HG02943 (cell line): Measurements from ENCODE around the gene RARA.

Experiments
- ATAC-seq: cut with Tn5 transposase; IDR thresholded peaks from one replicate; pipeline ENCODE4 v1.9.1; 2021; ENCODE audit warnings: mild to moderate bottlenecking, low read depth, moderate library complexity; ENCODE audit not compliant: unreplicated experiment

RARA gene

DNA sequence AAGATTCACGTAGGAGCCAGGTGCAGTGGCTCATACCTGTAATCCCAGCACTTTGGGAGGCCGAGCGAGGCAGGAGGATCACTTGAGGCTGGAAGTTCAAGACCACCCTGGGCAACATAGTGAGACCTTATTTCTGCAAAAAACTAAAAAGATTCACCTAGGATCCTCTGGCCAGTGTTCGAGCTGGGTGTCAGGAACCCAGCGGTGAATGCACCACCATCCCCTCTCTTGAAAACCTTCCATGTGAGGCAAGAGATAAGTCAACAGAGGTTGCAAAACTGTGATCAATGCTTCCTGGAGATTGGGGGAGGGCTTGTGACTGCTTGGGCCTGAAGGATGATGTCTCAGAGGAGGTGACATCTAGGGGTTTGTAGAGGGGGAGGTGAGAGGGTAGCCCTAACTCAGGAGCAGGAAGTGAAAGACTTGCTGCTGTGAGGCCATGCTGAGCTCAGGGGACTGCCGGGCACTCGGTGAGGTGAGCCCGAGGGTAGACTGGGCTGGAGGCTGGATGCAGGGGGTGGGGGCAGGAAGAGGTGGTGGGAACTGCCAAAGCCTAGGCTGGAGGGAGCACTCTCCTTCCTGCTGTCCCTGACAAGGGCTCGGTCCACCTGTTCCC is 43.9 kb downstream of the RARA start:
- ATAC-seq, result no peak

DNA sequence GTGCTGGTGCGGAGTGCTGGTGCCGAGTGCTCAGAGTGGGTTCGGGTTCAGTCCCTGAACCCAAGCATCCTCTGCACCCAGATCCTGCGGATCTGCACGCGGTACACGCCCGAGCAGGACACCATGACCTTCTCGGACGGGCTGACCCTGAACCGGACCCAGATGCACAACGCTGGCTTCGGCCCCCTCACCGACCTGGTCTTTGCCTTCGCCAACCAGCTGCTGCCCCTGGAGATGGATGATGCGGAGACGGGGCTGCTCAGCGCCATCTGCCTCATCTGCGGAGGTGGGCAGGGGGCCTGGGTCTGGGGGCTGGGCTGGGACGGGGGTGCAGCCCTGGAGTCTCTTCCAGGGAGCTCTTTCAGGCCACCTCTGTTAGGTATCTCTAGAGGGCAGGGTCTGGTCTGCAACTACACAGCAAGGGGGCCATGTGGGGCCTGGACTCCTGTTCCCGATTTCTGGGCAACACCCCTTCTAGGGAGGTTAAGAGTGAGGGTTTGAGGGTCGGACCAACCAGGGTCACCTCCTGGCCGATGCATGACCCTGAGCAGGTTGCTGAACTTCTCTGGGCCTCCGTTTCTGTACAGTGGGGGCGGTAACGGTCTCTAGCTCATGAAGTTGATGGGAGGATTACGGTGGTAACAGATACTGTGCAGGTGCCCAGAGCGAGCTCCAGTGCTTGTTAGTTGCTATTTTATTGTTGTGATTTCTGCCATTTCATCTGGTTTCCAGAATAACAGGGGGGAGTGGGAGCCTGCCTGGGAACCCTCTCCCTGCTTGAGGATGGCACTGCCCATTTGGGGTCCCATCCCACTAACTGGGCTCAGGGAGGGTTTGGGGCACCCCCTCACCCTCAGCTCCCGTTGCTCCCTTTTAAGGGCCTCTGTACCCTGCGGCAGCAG is 45.5 kb downstream of the RARA start:
- ATAC-seq, result no peak

DNA sequence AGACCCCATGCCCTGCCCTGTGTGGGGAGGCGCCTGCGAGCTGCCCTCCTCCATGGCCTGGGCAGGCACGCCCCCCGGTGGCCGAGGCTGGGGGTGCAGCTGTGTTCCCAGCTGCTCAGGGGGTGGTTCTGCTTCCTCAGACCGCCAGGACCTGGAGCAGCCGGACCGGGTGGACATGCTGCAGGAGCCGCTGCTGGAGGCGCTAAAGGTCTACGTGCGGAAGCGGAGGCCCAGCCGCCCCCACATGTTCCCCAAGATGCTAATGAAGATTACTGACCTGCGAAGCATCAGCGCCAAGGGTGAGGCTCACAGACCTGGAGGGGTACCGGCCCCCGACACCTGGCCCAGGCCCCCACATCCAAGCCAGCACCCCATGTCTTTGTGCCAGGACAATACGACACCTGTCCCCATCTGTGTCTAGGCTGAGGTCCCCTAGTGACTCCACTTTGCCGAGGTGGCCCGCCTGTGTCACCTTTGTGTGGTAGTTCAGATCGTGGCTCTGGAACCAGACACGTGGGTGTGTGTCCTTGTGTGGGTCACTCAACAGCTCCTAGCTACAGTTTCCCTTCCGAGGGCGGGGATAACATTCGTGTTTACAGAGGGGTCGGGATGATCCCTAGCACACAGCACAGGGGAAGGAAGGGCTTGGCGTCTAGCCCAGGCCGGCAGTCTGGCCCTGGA is 46.3 kb downstream of the RARA start:
- no peak for ATAC-seq

DNA sequence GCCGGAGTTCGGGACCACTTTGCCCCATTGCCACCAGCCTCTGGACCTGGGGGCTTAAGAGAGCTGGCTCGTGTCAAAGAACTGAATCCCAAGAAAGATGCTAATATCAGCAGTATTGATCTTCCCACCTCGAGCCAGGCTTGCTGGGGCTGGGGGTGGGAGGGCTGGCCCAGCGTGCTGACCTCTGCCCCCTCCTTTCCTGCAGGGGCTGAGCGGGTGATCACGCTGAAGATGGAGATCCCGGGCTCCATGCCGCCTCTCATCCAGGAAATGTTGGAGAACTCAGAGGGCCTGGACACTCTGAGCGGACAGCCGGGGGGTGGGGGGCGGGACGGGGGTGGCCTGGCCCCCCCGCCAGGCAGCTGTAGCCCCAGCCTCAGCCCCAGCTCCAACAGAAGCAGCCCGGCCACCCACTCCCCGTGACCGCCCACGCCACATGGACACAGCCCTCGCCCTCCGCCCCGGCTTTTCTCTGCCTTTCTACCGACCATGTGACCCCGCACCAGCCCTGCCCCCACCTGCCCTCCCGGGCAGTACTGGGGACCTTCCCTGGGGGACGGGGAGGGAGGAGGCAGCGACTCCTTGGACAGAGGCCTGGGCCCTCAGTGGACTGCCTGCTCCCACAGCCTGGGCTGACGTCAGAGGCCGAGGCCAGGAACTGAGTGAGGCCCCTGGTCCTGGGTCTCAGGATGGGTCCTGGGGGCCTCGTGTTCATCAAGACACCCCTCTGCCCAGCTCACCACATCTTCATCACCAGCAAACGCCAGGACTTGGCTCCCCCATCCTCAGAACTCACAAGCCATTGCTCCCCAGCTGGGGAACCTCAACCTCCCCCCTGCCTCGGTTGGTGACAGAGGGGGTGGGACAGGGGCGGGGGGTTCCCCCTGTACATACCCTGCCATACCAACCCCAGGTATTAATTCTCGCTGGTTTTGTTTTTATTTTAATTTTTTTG is 47.1 kb downstream of the RARA start:
- no peak for ATAC-seq

DNA sequence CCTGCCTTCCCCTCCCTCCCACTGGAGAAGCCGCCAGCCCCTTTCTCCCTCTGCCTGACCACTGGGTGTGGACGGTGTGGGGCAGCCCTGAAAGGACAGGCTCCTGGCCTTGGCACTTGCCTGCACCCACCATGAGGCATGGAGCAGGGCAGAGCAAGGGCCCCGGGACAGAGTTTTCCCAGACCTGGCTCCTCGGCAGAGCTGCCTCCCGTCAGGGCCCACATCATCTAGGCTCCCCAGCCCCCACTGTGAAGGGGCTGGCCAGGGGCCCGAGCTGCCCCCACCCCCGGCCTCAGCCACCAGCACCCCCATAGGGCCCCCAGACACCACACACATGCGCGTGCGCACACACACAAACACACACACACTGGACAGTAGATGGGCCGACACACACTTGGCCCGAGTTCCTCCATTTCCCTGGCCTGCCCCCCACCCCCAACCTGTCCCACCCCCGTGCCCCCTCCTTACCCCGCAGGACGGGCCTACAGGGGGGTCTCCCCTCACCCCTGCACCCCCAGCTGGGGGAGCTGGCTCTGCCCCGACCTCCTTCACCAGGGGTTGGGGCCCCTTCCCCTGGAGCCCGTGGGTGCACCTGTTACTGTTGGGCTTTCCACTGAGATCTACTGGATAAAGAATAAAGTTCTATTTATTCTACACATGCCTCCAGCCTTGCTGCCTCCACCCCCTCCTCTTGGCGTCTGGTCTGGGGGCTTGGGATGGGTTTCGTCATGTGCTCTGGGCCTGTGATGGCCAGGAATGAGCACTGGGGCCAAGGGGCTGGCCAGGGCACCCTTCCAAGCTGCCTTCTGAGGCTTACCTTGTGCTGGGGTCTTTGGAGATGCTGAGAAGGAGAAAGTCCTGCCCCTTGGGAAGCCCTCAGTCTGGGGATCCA is 48.3 kb downstream of the RARA start:
- no peak for ATAC-seq

DNA sequence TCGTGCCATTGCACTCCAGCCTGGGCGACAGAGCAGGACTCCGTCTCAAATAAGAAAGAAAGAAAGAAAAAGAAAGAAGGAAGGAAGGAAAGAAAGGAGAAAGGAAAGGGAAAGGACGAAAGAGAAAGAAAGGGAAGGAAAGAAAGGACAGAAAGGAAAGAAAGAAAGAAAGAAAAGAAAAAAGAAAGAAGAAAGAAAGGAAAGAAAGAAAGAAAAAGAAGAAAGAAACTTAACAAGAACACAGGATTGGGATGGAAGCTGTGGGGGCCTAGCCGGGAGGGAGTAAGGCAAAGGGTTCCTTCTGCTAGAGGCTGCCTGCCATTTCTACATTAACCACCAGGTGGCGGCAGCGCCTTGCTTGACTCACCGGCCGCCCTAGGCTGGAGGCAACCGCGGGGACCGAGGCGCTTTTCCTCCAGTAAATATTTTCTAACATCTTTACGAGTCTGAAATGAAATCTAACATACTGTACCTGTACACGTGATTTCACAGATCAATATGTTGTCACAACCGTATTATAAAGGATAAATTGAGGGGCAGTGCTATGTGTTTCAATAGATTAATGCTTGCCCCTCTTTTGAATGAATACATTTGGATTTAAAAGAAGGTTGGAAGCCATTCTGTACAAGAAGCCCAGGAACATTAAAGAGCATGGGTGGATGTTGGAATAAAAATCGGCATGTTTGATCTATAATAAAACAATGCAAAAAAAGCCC is 49.5 kb downstream of the RARA start:
- no peak for ATAC-seq

DNA sequence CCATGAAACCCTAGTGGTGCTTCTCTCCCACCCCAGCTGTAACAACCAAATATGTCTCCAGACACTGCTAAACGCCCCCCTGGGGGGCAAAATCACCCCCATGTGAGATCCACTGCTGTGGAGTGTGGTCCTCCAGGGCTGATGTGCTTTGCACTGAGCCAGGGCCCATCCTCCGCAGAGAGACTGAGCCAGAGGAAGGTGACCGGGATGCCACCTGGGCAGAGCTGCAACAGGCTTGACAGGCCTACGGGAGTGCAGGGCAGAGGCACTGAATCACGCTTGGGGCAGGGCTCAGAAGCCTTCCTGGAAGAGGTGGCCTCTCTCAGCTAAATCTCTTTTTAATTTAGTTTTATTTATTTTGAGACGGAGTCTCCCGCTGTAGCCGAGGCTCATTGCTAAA is 51.1 kb downstream of the RARA start:
- no peak for ATAC-seq

DNA sequence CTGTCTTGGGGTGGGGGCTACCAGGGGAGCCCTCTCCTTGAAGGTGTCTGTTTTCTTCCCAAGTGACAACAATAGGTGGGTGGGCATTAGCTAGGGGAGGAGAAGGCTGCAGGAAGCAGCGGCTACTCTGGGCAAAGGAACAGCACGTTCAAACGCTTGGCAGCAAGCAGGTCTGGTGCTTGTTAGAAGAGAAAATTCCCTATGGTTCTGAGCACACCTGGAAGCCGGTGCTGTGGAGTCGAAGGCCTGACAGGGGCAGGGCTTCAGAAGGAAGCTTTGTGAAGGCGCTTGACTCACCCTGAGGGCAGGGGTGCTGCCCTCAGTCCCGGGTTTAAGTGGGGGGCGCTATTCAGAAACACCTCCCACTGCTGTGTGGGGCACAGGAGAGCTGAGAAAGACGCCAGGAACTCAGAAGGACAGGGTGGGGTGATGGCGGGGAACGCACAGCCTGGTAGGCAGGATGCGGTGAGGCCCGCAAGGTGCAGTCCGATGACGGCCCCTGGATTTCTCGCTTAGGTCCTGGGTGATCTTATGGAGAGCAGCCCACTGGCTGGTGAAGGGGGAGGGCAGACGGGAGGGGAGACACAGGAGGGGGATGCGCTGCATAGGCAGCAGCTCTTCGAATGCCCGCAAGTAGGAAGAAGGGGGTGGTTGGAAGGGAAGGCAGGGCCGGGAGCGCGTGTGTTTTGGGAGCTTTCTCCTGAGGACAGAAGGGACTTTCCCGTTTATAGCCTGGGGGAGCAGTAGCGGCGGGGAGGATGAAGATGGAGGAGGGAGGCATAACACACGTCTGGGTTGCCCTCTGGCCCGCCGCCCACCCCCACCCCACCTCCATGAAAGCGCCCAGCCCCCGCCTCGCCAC is 52.3 kb downstream of the RARA start:
- no peak for ATAC-seq

DNA sequence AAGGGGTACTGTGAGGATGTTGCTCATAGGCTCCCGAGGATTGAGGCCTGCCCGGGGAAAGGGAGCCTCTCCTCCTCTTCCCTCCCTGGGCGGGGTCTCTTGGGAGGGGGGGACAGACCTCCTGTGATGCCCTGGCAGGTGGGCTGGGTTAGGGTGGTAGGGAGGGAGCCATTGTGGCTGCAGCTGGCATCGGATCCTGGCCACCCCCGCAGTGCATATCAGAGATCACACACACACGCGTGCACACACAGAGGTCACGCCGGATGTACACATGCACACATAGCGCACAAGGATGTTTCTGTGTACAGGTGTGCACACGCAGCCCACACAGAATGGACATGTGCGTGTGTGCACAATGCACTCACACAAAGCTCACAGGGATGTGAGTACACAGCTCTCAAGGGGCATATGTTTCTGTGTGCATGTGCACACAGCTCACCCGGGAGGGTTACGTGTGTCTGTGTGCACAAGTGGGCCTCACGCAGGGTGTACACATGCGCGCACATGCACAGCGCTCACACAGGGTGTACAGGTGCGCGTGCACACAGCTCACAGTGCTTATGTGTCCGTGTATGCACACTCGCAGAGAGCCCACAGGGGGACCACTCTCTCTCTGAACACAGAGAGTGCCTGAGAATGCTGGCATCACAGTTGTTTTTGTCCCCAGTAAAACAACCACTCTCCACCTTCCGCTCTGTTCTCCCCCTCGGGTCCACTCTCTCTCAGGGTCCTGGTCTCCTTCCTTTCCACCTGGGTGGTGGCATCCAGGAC is 53.1 kb downstream of the RARA start:
- ATAC-seq, result no peak

DNA sequence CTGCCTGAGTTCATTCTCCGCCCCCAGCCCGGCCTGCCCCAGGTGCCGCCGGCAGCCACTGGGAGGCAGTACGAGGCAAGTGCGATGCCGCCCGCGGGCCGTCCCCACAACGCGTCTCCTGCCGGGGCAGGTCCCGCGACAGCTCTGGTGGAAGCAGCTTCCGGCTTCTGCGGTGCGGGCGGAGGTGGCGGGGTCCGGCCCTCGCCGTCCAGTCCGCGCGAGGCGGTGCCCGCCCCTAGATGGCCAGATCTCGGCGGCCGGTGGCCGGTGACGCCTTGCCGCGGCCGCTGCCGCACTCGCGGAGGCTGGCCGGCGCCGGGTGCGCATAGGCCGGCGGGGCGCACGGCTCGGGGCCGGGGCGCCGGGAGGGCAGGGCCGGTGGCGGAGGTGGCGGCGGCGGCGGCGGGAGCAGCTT is 53.7 kb downstream of the RARA start:
- no peak for ATAC-seq

DNA sequence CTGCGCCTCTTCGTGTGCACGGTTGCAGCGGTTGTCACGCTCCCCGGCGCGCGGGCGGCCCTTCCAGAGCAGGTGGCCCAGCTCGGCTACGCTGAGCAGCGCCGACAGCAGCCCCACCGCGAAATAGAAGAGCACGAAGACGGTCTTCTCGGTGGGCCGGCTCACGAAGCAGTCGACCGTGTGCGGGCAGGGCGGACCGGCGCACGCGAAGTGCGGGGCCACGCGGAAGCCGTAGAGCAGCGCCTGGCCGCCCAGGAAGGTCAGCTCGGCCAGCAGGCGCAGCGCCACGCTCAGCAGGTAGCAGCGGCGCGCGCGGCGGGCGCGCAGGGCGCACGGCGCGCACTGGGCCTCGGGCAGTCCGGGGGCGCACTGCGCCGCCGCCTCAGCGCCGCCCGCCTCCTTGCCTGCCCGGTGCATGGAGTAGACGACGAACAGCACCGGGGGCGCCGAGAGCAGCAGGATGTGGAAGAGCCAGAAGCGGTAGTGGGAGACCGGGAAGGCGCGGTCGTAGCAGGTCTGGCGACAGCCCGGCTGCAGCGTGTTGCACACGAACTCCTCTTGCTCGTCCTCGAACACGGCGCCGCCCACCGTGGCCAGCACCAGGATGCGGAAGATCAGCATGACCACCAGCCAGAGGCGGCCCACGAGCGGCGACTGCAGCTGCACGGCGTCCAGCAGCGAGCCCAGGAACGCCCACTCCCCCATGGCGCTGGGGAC is 54.3 kb downstream of the RARA start:
- no peak for ATAC-seq

DNA sequence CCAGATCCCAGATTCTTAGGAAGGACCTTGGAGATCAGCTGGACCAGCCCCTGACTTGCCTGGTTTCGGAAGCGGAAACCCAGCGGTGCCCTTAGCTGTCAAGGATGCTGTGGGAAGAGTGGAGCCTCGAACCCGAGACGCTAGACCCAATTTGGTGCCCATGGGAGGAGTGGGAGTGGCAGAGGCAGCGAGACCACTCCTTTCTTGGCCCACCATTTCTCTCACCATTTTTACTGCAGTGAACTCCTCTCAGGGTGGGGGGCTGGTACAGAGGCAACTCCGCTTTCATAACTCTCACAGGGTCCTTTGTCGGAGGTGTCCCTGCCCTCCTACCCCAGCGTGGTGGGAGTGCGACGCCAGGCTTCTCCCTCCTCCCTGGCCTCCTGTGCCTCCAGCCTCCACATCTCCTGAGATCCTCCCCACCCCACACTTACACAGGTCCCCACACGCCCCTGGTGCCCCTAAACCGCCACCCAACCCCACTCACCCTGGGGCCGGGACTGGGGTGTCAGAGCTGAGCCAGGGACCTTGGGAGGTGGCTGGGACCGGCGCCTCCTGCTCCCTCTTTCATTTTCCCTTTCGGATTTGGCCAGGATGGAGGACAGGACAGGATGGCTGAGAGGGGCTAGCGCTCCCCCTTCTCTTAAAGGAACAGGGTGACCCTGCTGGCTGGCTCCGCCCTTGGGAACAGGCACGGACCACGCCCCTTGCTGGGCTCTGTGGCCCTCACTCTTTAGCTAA is 55.3 kb downstream of the RARA start, which contains the start of gene GJD3:
GJD3 (minus strand) TSS at position 617 of the 741 bp plus-strand sequence. CDS start 922 bp downstream, outside the sequence.
- no peak for ATAC-seq

DNA sequence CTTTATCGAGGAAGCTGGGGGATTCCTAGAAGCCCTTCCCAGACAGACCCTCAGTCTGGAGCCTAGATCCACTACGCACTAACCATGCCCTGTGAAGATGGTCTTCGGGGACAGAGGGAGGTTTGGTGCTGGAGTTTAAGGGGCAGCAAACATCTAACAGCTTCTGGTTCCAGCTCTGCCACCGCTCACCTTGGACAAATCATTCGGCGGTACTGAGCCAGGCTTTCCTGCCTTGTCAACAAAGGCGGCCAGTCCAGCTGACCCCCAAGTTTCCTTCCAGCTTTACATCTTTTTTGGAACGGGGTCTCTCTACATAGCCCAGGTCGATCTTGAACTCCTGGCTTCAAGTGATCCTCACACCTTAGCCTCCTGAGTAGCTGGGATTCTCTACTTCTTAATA is 55.9 kb downstream of the RARA start:
- ATAC-seq, result no peak

DNA sequence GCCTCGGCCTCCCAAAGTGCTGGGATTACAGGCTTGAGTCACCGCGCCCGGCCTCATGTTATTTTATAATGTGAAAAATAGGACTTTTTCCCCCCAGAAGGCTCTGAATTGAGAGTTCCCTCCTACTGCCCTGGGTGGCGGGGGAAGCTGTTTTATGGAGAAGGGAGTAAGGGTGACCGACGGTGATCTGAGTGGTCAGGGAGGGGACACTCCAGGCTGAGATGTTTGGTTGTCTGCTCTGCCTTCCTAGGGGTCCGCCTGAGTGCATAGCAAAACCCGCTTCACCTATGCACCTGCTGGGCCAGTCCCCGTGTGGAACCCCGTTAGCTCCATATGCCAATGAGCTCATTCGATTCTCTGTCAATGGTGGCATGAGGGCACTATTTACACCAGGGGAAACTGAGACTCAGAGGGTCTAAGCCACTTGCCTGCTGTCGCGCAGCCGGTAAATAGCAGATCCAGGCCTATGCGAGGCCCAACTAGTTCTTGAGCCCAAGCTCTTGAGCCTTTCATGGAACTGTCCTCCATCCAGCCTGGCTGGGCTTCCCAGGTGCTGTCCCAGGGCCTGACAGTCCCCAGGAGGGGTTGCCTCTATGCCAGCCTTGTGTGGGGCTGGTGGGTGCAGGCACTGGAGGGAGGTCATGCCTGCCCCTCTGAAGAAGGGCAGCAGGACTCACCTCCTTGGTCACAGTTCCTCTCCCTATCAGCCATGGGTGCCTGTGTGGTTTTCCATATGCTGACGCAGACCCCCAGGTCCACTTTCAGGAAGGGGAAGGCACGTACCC is 57.3 kb downstream of the RARA start:
- ATAC-seq, result no peak
